Measurements from ENCODE around the gene TSNAX.

The TSNAX gene

DNA sequence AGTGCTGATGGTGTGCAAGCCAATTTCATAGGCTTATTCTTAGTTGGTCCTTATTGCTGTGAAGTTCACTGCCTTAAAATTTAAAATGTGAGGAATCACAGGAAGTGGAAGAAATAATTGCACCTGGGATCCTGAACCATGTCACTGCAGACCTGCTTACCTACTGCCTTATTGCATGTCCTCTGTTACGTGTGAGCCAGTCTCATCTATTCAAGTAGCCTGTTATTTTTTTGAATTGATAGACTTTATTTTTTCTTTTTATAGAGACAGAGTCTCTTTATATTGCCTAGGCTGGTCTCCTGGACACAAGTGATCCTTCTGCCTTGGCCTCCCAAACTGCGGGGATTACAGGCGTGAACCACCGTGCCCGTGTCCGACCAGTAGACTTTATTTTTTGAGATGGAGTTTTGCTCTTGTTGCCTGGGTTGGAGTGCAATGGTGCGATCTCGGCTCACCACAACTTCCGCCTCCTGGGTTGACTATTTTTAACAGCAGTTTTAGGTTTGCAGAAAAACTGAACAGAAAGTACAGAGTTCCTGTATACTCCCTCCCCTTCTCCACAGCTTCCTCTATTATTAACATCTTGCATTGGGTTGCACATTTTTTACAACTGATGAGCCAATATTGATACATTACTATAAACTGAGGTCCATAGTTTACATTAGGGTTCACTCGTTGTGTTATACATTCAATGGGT, 84.1 kb downstream of the TSNAX start:
- H3K4me3 ChIP-seq (ENCODE audit: low read depth, low read length) = no peak overlapping the region
- TF ChIP-seq, protein P1, sequence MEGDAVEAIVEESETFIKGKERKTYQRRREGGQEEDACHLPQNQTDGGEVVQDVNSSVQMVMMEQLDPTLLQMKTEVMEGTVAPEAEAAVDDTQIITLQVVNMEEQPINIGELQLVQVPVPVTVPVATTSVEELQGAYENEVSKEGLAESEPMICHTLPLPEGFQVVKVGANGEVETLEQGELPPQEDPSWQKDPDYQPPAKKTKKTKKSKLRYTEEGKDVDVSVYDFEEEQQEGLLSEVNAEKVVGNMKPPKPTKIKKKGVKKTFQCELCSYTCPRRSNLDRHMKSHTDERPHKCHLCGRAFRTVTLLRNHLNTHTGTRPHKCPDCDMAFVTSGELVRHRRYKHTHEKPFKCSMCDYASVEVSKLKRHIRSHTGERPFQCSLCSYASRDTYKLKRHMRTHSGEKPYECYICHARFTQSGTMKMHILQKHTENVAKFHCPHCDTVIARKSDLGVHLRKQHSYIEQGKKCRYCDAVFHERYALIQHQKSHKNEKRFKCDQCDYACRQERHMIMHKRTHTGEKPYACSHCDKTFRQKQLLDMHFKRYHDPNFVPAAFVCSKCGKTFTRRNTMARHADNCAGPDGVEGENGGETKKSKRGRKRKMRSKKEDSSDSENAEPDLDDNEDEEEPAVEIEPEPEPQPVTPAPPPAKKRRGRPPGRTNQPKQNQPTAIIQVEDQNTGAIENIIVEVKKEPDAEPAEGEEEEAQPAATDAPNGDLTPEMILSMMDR (IDR thresholded peaks at IDR 0.05; ENCODE audit: control insufficient read depth, extremely low read depth, insufficient read depth) = no peak
- DNase-seq (ENCODE audit: low read depth) = no peak

DNA sequence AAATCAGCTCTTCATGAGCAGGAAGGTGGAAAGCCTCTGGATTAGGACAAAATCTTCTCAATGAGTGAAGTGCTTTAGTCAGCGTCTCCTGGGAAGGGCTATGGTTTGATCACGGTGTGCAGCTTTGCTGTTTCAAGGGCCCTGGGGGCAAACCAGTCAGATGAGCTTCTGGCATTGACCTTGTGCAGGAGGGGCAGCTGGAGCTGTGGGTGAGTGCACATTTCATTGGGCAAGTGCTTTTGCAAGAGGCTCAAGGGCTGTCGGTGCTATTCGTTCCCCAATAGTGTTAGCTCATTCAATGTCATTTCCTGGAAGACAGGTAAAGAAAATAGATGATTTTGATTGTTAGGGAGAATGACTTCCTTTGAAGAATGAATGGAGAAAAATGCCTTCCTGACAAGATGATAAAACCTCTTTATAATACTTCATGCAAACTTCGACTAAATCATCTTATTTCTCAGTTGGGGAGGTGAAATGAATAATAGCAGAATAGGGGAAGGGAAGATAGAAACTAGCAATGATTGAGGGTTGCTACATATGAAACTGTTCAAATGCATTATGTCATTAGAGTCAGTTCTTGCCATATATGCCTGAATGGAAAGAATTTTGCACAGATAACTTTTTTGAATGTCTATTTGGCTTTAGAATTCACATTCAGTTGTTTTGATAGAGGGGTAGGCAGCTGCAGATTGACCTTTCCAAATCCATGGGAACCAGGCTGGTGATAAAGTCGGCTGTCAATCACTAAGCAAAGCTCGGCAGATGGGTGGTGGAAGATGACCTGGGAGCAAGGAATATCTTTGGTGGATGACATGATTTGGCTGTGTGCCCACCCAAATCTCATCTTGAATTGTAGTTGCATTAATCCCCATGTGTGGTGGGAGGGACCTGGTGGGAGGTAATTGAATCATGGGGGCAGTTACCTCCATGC, 85.2 kb downstream of the TSNAX start:
- no peak overlapping the region for H3K4me3 ChIP-seq (ENCODE audit: low read depth, low read length)
- DNase-seq (ENCODE audit: low read depth) = no peak
- TF ChIP-seq, protein P1 (IDR thresholded peaks at IDR 0.05; ENCODE audit: control insufficient read depth, extremely low read depth, insufficient read depth) = no peak

Data from LNCaP clone FGC (cell line).